Breast epithelium (tissue), 3 donors: ENCODE results near the gene NUAK2.

Source experiments
- POLR2A ChIP-seq: fragments of 450-650 bp; IDR thresholded peaks from one replicate; pipeline ENCODE4 v1.6.1; 2016; ENCODE audit warnings: antibody characterized with exemption, mild to moderate bottlenecking, moderate library complexity
- POLR2AphosphoS5 ChIP-seq, 3 donors: sonication (generic); formaldehyde crosslinking; IDR thresholded peaks; one replicate each; pipeline ENCODE4 v1.6.1; 2017; ENCODE audit warnings: antibody characterized with exemption in 3 of 3
- TF ChIP-seq, protein P1 (sequence below), 3 donors: fragments of 450-650 bp; IDR thresholded peaks; one replicate each; pipeline ENCODE4 v1.5.1; 2016 to 2017; ENCODE audit warnings: antibody characterized with exemption in 3 of 3, mild to moderate bottlenecking in 3 of 3, moderate library complexity in 3 of 3

DNA sequence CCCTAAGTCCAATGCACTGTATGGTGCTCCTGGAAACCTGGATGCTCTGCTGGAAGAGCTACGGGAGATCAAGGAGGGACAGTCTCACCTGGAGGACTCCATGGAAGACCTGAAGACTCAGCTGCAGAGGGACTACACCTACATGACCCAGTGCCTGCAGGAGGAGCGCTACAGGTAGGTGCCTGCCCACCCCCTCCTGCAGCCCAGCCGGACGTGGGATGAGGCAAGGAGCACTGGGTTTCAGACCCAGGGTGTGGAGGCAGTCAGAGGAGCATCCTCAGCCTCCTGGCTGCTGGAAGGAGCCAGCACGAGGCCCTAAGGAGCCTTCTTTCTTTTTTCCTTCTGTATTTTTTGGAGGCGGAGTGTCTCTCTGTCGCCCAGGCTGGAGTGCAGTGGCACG is 51.8 kb downstream of the NUAK2 start:
- TF ChIP-seq, protein P1, sequence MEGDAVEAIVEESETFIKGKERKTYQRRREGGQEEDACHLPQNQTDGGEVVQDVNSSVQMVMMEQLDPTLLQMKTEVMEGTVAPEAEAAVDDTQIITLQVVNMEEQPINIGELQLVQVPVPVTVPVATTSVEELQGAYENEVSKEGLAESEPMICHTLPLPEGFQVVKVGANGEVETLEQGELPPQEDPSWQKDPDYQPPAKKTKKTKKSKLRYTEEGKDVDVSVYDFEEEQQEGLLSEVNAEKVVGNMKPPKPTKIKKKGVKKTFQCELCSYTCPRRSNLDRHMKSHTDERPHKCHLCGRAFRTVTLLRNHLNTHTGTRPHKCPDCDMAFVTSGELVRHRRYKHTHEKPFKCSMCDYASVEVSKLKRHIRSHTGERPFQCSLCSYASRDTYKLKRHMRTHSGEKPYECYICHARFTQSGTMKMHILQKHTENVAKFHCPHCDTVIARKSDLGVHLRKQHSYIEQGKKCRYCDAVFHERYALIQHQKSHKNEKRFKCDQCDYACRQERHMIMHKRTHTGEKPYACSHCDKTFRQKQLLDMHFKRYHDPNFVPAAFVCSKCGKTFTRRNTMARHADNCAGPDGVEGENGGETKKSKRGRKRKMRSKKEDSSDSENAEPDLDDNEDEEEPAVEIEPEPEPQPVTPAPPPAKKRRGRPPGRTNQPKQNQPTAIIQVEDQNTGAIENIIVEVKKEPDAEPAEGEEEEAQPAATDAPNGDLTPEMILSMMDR (IDR thresholded peaks at IDR 0.05) = no peak
- TF ChIP-seq POLR2A (no peak), POLR2AphosphoS5 (IDR thresholded peaks at IDR 0.05) (no peak)
